ENCODE results near the gene CSRNP3. TPM values are rescaled to one million over a fixed set of nuclear protein-coding genes. Genes with fewer than 3 reads are reported as not detected.

CSRNP3 gene
- total RNA-seq, 1 donor from 2014 or later, result 2.3 TPM

GRCh38 chr2:165505514-165505913 is 36.0 kb downstream of the CSRNP3 start:
- no peaks in the 10 kb centered on the region for H3K4me1 ChIP-seq
- no peaks in the 10 kb centered on the region for H3K9me3 ChIP-seq
- no peaks in the 10 kb centered on the region for H3K36me3 ChIP-seq
- H3K27ac ChIP-seq, result no peak overlapping the region
- ATAC-seq, result no peak
- no peaks in the 10 kb centered on the region for H3K27me3 ChIP-seq (ENCODE audit: low read depth)
- H3K4me3 ChIP-seq, result no peak overlapping the region
- intact Hi-C loops (cut with DNase I), result no loop called here
- DNase-seq, result no peak
- TF ChIP-seq, protein P1, sequence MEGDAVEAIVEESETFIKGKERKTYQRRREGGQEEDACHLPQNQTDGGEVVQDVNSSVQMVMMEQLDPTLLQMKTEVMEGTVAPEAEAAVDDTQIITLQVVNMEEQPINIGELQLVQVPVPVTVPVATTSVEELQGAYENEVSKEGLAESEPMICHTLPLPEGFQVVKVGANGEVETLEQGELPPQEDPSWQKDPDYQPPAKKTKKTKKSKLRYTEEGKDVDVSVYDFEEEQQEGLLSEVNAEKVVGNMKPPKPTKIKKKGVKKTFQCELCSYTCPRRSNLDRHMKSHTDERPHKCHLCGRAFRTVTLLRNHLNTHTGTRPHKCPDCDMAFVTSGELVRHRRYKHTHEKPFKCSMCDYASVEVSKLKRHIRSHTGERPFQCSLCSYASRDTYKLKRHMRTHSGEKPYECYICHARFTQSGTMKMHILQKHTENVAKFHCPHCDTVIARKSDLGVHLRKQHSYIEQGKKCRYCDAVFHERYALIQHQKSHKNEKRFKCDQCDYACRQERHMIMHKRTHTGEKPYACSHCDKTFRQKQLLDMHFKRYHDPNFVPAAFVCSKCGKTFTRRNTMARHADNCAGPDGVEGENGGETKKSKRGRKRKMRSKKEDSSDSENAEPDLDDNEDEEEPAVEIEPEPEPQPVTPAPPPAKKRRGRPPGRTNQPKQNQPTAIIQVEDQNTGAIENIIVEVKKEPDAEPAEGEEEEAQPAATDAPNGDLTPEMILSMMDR (IDR thresholded peaks at IDR 0.05), result no peak

DNA sequence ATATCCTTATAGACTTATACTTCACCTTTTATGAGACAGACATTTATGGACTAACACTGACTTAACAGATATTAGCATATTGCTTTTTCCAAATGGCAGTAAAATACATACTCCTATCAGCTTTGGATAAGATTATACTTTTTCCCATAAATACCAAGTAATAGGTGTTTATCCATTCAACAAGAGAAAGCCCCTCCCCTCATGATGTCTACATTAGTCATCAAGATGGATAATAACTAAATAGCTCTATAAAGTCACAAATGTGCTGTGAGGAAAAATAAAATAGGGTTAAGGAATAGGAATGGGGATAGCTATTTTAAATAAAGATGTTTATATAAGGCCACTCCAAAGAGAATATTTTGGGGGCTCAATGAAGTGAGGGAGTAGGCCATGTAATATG is 39.4 kb downstream of the CSRNP3 start:
- ATAC-seq, result no peak
- no peaks in the 10 kb centered on the region for H3K36me3 ChIP-seq
- TF ChIP-seq, protein P1 (IDR thresholded peaks at IDR 0.05), result no peak
- no peaks in the 10 kb centered on the region for H3K4me1 ChIP-seq
- no peak for DNase-seq
- no peak overlapping the region for H3K27ac ChIP-seq
- no peaks in the 10 kb centered on the region for H3K9me3 ChIP-seq
- intact Hi-C loops (cut with DNase I), result no loop called here
- no peak overlapping the region for H3K4me3 ChIP-seq
- H3K27me3 ChIP-seq (ENCODE audit: low read depth), result no peaks in the 10 kb centered on the region

- intact Hi-C loops (cut with DNase I), result no loop called here
Measured at GRCh38 chr2:165513479-165513878, 44.0 kb downstream of the CSRNP3 start.

DNA sequence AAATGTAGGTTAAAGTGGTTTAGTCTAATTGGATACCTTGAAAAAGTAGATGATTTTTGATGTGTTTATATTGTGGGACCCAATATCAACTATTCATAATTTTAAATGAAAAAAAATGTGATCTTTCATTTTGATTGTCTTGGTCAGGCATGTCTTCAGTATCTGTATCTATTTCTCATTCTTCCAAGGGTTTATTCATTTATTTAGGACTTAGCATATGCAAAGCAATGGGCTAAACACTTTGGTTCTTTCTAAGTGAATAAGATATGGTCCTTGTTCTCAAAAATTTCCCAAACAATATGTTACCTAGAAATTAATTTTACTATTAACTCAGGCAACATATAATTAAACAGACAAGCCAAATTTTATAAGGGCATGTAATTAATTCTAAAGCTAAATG is 49.1 kb downstream of the CSRNP3 start:
- intact Hi-C loops (cut with DNase I), result no loop called here
- Histone ChIP-seq H3K4me1 (no peaks in the 10 kb centered on the region), H3K4me3 (no peak overlapping the region), H3K27me3 (ENCODE audit: low read depth) (no peaks in the 10 kb centered on the region), H3K27ac (no peak overlapping the region), H3K9me3 (no peaks in the 10 kb centered on the region), H3K36me3 (no peaks in the 10 kb centered on the region)
- TF ChIP-seq, protein P1 (IDR thresholded peaks at IDR 0.05), result no peak
- DNase-seq, result no peak
- no peak for ATAC-seq

More at GRCh38 chr2:165513479-165513878, 44.0 kb downstream of the CSRNP3 start:
- no peaks in the 10 kb centered on the region for H3K9me3 ChIP-seq
- no peaks in the 10 kb centered on the region for H3K27me3 ChIP-seq (ENCODE audit: low read depth)
- ATAC-seq (no peak), DNase-seq (no peak)
- H3K27ac ChIP-seq, result no peak overlapping the region
- H3K4me1 ChIP-seq, result no peaks in the 10 kb centered on the region
- no peaks in the 10 kb centered on the region for H3K36me3 ChIP-seq
- TF ChIP-seq, protein P1 (IDR thresholded peaks at IDR 0.05), result no peak
- no peak overlapping the region for H3K4me3 ChIP-seq

DNA sequence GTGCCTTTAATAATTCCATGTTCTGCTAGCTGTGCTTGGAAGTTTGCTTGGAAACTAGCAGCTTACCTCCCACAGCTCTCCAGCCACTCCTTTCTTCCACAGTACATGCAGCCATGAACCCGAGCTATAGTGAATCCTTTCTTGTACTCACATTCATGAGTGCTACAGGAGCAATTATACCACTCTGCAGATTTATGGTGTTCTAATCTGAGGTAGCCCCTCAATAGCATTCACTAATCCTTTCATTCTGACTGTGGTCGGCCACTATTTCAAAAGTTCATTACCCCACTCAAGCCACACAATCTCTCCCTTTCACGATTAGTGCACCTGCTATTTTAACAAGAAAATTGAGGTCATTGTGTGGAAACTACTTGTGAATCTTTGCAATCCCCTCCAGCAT is 53.2 kb downstream of the CSRNP3 start:
- H3K27me3 ChIP-seq (ENCODE audit: low read depth), result no peaks in the 10 kb centered on the region
- no peak for ATAC-seq
- DNase-seq, result no peak
- H3K9me3 ChIP-seq, result no peaks in the 10 kb centered on the region
- TF ChIP-seq, protein P1 (IDR thresholded peaks at IDR 0.05), result no peak
- no peak overlapping the region for H3K27ac ChIP-seq
- no peaks in the 10 kb centered on the region for H3K4me1 ChIP-seq
- intact Hi-C loops (cut with DNase I), result no loop called here
- no peak overlapping the region for H3K4me3 ChIP-seq
- H3K36me3 ChIP-seq, result no peaks in the 10 kb centered on the region

- ATAC-seq, result no peak
- TF ChIP-seq, protein P1 (IDR thresholded peaks at IDR 0.05), result no peak
- Histone ChIP-seq H3K9me3 (no peaks in the 10 kb centered on the region), H3K27ac (no peak overlapping the region), H3K4me1 (no peaks in the 10 kb centered on the region), H3K36me3 (no peaks in the 10 kb centered on the region), H3K27me3 (ENCODE audit: low read depth) (no peaks in the 10 kb centered on the region), H3K4me3 (no peak overlapping the region)
- DNase-seq, result no peak
- intact Hi-C loops (cut with DNase I), result no loop called here
Measured at GRCh38 chr2:165524720-165525119, 55.2 kb downstream of the CSRNP3 start.

Data from lower lobe of right lung (tissue), 2 donors.